Glutamatergic neuron (in vitro differentiated cells): ENCODE measurements around the gene MTSS2. TPM values are rescaled to one million over a fixed set of nuclear protein-coding genes. Genes with fewer than 3 reads are reported as not detected.

Source experiments
- DNase-seq: peaks from one replicate; pipeline ENCODE4 v3.0.0; 2022
- H3K27ac Mint-ChIP-seq: one replicate; pipeline ENCODE4 v1.8.0; 2020; ENCODE audit warnings: mild to moderate bottlenecking, mixed read lengths, inconsistent platforms; ENCODE audit not compliant: unreplicated experiment
- H3K27me3 Mint-ChIP-seq: one replicate; pipeline ENCODE4 v1.8.0; 2020; ENCODE audit warnings: mild to moderate bottlenecking, moderate library complexity, mixed read lengths, inconsistent platforms; ENCODE audit not compliant: unreplicated experiment
- H3K36me3 Mint-ChIP-seq: one replicate; pipeline ENCODE4 v1.8.0; 2020; ENCODE audit warnings: mild to moderate bottlenecking, mixed read lengths, inconsistent platforms; ENCODE audit not compliant: unreplicated experiment
- H3K4me1 Mint-ChIP-seq: one replicate; pipeline ENCODE4 v1.8.0; 2020; ENCODE audit warnings: mild to moderate bottlenecking, low read depth, mixed read lengths, inconsistent platforms; ENCODE audit not compliant: unreplicated experiment
- H3K4me3 Mint-ChIP-seq: one replicate; pipeline ENCODE4 v1.8.0; 2020; ENCODE audit warnings: mild to moderate bottlenecking, mixed read lengths, inconsistent platforms; ENCODE audit not compliant: unreplicated experiment
- H3K9me3 Mint-ChIP-seq: one replicate; pipeline ENCODE4 v1.8.0; 2020; ENCODE audit warnings: mild to moderate bottlenecking, moderate library complexity, mixed read lengths, inconsistent platforms; ENCODE audit not compliant: unreplicated experiment
- total RNA-seq: library from RNA; stranded (reverse); fragmentation: NEBNext Ultra II Directional; extraction: Animal tissue kit (Norgen Biotek cat#: 25700); gene quantifications from one replicate; pipeline ENCODE4 v1.2.1, GENCODE V29; 2021; ENCODE audit not compliant: unreplicated experiment
- TF ChIP-seq, protein P1 (sequence below): fragments of 200-600 bp; sonication (generic); IDR thresholded peaks from one replicate; pipeline ENCODE4 v1.5.0; 2021; ENCODE audit not compliant: partially characterized antibody, unreplicated experiment

The MTSS2 gene
- total RNA-seq, 1 donor from 2014 or later: 36.2 TPM

DNA sequence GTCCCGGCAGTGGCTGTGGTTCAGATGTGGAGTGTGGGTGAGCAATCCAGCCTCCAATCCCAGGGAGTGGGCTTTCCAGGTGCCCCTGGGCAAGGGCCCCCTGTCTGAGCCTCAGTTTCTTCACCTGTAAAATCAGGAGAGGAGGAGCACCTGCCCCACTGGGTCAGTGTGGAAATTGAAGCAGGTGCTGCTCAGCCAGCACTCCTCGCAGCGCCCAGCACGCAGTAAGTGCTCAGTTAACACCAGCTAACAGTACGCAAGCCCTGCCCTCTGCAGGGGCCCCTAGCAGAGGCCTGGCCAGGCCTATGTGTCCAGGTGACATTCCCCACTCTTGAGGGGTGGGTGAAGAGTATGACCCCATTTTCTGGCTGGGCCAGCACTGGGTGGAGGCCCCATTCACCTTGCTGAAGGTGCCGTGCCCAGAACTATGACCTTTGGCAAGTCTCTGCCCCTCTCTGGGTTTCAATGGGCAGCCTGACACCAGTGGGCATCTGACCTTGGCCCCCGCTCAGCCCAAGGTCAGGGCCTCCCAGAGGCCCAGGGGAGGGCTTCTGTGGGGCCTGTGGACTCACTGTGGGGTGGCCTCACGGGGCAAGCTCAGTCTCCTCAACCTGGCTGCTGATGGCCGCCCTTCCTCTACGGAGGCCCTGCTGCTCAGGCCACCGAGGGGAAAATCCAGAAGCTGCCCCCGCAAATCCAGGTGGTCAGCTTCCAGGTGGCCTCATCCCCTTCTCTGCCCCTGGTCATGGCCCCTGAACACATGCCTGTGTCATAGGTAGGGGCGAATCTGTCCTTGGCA is 2.5 kb downstream of the MTSS2 start:
- H3K4me3 Mint-ChIP-seq: no peak overlapping the region
- no peaks in the 10 kb centered on the region for H3K36me3 Mint-ChIP-seq
- no peak overlapping the region for H3K27ac Mint-ChIP-seq
- TF ChIP-seq, protein P1, sequence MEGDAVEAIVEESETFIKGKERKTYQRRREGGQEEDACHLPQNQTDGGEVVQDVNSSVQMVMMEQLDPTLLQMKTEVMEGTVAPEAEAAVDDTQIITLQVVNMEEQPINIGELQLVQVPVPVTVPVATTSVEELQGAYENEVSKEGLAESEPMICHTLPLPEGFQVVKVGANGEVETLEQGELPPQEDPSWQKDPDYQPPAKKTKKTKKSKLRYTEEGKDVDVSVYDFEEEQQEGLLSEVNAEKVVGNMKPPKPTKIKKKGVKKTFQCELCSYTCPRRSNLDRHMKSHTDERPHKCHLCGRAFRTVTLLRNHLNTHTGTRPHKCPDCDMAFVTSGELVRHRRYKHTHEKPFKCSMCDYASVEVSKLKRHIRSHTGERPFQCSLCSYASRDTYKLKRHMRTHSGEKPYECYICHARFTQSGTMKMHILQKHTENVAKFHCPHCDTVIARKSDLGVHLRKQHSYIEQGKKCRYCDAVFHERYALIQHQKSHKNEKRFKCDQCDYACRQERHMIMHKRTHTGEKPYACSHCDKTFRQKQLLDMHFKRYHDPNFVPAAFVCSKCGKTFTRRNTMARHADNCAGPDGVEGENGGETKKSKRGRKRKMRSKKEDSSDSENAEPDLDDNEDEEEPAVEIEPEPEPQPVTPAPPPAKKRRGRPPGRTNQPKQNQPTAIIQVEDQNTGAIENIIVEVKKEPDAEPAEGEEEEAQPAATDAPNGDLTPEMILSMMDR: no peak
- H3K27me3 Mint-ChIP-seq: peaks cover 10% of the 10 kb centered on the region
- peaks cover 14% of the 10 kb centered on the region for H3K4me1 Mint-ChIP-seq
- H3K9me3 Mint-ChIP-seq: peaks cover 6% of the 10 kb centered on the region
- no peak for DNase-seq

DNA sequence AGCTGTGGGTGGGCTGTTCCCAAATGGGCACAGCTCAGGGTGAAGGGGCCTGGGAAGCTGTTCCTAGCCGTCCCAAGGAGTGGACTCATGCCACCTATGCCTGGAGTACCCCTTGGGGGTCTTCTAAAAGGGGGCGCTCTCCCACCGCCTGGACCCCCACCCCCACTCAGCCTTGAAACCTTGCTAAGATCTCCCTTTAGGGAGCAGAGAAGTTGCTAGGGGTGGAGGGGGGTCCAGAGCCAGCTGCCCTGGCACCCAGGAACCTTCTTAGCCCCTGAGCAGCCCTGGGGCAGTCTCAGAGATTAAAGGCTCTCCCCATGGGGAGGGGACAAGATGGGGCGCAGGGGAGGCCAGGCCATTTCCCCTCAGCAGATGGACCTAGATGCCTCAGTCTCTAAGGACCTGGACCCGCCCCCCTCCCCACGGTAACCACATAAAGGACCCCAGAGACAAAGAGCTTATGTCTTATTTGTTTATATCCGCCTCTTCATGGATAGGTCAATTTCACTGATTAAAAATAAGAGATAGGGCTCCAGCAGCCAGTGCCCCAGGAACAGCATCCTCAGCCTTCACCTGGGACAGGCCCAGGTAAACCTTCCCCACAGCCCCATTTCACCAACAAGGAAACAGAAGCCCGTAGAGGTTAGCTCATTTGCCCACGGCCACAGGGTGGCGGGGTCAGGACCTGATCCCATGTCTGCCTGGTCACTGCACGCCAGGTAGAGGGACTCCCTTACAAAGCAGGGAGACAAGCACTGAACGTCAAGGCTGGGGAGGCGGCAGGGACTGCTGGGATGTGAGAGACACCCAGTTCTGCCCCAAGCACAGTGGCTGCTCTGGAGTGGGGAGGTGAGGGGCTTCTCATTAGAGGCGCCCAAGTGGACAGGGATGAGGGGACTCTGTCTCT is 3.4 kb downstream of the MTSS2 start:
- Mint-ChIP-seq H3K27ac (no peak overlapping the region), H3K36me3 (no peaks in the 10 kb centered on the region), H3K27me3 (peaks cover 12% of the 10 kb centered on the region), H3K4me1 (peaks cover 7% of the 10 kb centered on the region), H3K4me3 (peak overlapping the region; percentile 52), H3K9me3 (peaks cover 6% of the 10 kb centered on the region)
- peak; percentile 24 for DNase-seq
- TF ChIP-seq, protein P1: no peak

DNA sequence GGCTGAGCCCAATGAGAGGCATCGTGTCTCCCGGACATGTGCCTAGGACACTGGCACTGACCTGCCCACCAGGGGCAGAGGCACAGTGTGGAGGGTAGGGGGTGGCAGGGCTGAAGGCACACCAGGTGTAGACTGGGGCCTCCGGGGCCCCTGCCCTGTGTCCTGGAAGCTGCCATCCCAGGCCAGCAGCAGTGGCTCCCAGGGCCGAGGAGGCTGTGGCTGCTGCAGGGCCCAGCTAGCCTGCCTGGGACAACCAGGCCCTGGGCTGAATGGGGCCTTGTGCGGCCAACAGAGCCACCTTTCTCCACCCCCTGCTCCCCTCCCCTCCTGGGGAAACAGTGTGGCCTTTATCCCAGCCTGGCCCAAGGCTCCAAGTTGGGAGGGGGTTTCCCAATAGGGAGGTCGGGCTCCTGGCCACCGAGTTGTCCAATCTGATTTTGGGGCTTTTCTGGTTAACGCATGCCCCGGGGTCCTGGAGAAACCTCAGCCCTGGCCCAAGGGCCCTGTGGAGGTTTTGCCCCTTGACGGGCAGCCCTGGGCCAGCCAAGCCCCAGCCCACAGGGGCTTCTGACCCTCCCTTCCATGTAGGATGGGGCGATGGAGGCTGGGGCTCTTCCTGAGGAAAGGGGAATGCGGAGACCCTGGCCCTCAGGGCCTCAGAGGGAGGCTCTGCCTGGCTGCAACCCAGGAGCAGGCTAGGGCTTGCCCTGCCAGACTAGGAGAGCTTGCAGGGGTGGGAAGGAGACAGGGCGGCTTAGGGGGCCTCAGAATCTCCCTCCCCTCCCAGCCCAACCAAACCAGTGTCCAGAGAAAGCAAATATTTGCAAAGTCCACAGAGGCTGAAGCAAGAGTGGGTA is 4.2 kb downstream of the MTSS2 start:
- Mint-ChIP-seq H3K4me1 (peaks cover 4% of the 10 kb centered on the region), H3K27me3 (peaks cover 7% of the 10 kb centered on the region), H3K36me3 (no peaks in the 10 kb centered on the region), H3K27ac (no peak overlapping the region), H3K4me3 (no peak overlapping the region), H3K9me3 (peaks cover 3% of the 10 kb centered on the region)
- TF ChIP-seq, protein P1: no peak
- DNase-seq: peak; percentile 14

DNA sequence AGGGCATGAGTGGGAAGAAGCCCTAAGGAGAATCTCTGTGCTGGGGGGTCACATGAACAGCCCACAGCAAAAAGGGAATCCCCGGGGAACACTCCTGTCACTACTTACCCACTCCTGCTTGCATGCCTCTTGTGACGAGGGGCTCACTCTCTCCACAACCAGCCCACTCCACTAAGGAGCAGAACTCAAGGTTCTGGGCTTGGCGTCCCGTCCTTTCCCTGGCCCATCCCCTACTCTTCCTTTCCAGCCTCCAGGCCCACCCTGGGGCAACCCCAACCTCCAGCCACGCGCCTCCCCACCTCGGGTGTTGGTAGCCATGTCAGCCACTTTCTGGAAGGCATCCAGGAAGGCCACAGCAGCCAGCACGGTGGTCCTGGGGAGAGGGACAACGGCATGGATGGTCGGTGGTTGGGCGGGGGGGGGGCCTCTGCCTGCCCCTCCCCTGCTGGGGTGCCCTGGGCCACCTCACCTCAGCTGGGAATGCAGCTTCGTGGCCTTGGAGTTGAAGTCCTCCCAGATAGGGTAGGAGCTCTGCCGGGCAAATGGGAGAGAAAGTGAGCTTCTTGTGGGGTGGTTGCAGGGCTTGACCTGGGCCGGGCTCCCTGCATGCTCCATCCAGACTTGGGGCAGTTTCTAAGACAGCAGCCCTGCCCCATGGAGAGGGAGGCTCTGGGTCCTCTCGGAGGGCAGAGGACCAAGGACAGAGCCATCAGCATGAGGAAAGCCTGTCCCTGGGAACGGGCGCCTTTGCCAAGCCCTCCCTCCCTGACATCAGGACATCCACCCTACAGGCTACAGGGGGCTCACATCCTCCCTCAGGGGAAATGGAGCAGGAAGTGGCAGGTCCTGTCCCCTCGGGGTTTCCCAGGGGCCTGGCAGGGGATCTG is 5.1 kb downstream of the MTSS2 start:
- H3K36me3 Mint-ChIP-seq: no peaks in the 10 kb centered on the region
- peaks cover 3% of the 10 kb centered on the region for H3K9me3 Mint-ChIP-seq
- TF ChIP-seq, protein P1: no peak
- peaks cover 4% of the 10 kb centered on the region for H3K27me3 Mint-ChIP-seq
- no peak overlapping the region for H3K4me3 Mint-ChIP-seq
- no peak overlapping the region for H3K27ac Mint-ChIP-seq
- no peak for DNase-seq
- H3K4me1 Mint-ChIP-seq: no peaks in the 10 kb centered on the region
